Measurements from ENCODE around the gene TBCD.
"Not testable (repeated sequence)": the region's sequence is repeated elsewhere in the genome, so short reads cannot be mapped to it uniquely, and the experiment has no call there.

TBCD gene

GRCh38 chr17:82978765-82979349 is 227.0 kb downstream of the TBCD start:
- CTCF ChIA-PET = no interaction called here

DNA sequence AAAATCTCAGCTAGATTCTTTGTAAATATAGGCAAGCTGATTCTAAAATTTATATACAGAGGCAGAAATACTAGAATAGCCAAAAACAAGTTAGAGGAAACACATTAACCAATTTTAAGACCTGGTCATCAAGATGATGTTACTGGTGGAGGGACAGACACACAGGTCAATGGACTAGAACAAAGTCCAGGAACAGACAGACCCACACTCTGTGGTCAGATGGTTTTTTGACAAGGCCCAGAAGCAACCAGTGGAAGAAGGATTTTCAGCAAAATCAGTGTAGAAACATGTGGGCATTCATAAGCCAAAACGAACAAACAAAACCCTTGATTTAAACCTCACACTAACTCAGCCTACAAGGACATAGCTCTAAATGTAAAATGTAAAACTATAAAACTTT is 227.9 kb downstream of the TBCD start:
- no peak for TF ChIP-seq FOXK2 (IDR thresholded peaks at IDR 0.05)
- TF ChIP-seq FOXM1 (IDR thresholded peaks at IDR 0.05; ENCODE audit: borderline replicate concordance) = no peak
- no peak for TF ChIP-seq FOXA1 (IDR thresholded peaks at IDR 0.05)
- TF ChIP-seq NFRKB (IDR thresholded peaks at IDR 0.05) = no peak
- TF ChIP-seq CTBP1 (IDR thresholded peaks at IDR 0.05; ENCODE audit: borderline replicate concordance) = no peak
- TF ChIP-seq TARDBP (IDR thresholded peaks at IDR 0.05) = no peak
- TF ChIP-seq, protein P1, sequence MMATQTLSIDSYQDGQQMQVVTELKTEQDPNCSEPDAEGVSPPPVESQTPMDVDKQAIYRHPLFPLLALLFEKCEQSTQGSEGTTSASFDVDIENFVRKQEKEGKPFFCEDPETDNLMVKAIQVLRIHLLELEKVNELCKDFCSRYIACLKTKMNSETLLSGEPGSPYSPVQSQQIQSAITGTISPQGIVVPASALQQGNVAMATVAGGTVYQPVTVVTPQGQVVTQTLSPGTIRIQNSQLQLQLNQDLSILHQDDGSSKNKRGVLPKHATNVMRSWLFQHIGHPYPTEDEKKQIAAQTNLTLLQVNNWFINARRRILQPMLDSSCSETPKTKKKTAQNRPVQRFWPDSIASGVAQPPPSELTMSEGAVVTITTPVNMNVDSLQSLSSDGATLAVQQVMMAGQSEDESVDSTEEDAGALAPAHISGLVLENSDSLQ (IDR thresholded peaks at IDR 0.05) = no peak
- TF ChIP-seq SUZ12 (IDR thresholded peaks at IDR 0.05) = no peak
- TF ChIP-seq ARNT (IDR thresholded peaks at IDR 0.05) = no peak
- TF ChIP-seq BHLHE40 (IDR thresholded peaks at IDR 0.05; ENCODE audit: borderline replicate concordance) = no peak
- no peak for TF ChIP-seq HDGF (IDR thresholded peaks at IDR 0.05; ENCODE audit: borderline replicate concordance)
- no peak for TF ChIP-seq SP1 (IDR thresholded peaks at IDR 0.05)
- no peak for TF ChIP-seq ZNF384 (IDR thresholded peaks at IDR 0.05)
- TF ChIP-seq ELF4 (IDR thresholded peaks at IDR 0.05) = no peak
- TF ChIP-seq L3MBTL2 (conservative IDR thresholded peaks at IDR 0.05) = no peak
- ChIA-PET CTCF (no interaction called here), POLR2A (no interaction called here)
- DNase-seq (ENCODE audit: extremely low spot score) = no peak

More at GRCh38 chr17:82978765-82979349, 227.0 kb downstream of the TBCD start:
- POLR2A ChIA-PET = no interaction called here
- TF ChIP-seq FOXM1 (IDR thresholded peaks at IDR 0.05; ENCODE audit: borderline replicate concordance) (no peak), SP1 (IDR thresholded peaks at IDR 0.05) (no peak), NFRKB (IDR thresholded peaks at IDR 0.05) (no peak), HDGF (IDR thresholded peaks at IDR 0.05; ENCODE audit: borderline replicate concordance) (no peak), CTBP1 (IDR thresholded peaks at IDR 0.05; ENCODE audit: borderline replicate concordance) (no peak), ARNT (IDR thresholded peaks at IDR 0.05) (no peak), L3MBTL2 (conservative IDR thresholded peaks at IDR 0.05) (no peak), LEF1 (IDR thresholded peaks at IDR 0.05; ENCODE audit: borderline replicate concordance) (no peak), ELF4 (IDR thresholded peaks at IDR 0.05) (no peak), ZNF384 (IDR thresholded peaks at IDR 0.05) (no peak), FOXA1 (IDR thresholded peaks at IDR 0.05) (no peak)
- TF ChIP-seq, protein P1 (IDR thresholded peaks at IDR 0.05) = no peak
- no peak for DNase-seq (ENCODE audit: extremely low spot score)

DNA sequence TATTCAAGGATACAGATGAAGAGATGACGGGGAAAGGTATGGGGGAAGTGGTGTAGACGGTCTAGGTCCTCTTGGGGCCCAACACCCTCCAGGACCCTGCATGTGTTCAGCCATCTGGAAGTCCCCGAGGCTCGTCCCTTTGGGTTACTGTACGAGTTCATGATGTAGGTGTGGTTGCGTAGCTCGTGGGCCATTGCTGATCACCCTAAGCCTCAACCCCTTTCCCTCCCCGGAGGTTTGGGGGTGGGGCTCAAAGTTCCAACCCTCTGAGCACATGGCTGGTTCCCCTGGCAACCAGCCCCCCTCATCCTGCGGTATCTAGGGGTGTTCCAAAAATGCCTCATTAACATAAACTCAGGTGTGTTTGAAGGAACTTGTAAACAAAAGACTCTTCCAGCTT is 228.8 kb downstream of the TBCD start:
- DNase-seq (ENCODE audit: extremely low spot score) = no peak
- TF ChIP-seq LEF1 (IDR thresholded peaks at IDR 0.05; ENCODE audit: borderline replicate concordance) (no peak), ELF4 (IDR thresholded peaks at IDR 0.05) (no peak), TARDBP (IDR thresholded peaks at IDR 0.05) (no peak), NFRKB (IDR thresholded peaks at IDR 0.05) (no peak), ARNT (IDR thresholded peaks at IDR 0.05) (no peak)
- ChIA-PET CTCF (interaction anchor here (0.6 kb wide), 1 partner anchor 82 kb away, joined by 3 read pairs; no protein-coding TSS in a partner anchor), POLR2A (no interaction called here)

DNA sequence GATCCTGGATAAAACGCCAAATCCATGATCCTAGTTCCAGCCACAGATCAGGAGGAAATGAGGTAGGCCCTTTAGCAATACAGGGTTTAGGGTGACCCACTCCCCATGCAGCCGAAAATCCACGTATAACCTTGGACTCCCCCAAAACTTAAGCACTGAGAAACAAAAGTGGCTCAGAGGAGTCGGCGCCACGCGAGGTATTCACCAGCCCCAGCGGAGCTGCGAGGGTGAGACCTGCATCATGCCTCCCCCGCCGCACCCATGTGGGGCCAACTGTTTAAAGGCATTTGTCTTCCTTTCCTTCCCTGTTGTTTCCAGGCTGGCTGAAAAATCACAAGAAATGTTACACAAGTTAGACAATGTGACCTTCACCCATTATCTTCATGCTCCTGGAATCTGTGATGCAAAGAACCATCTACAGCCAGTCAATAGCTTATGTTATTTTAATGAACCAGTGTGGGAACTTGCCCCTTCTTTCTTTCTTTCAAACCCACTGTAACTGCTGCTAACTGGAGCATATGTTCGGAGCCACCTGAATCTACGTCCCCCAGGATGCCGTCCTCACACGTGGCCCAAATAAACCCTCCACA is 229.4 kb downstream of the TBCD start:
- TF ChIP-seq ARNT (IDR thresholded peaks at IDR 0.05) (no peak), ZNF384 (IDR thresholded peaks at IDR 0.05) (no peak), ELF4 (IDR thresholded peaks at IDR 0.05) (no peak)
- CTCF ChIA-PET = interaction anchor here (0.6 kb wide), 1 partner anchor 81 kb away, joined by 3 read pairs; no protein-coding TSS in a partner anchor
- no peak for DNase-seq (ENCODE audit: extremely low spot score)
- POLR2A ChIA-PET = no interaction called here

DNA sequence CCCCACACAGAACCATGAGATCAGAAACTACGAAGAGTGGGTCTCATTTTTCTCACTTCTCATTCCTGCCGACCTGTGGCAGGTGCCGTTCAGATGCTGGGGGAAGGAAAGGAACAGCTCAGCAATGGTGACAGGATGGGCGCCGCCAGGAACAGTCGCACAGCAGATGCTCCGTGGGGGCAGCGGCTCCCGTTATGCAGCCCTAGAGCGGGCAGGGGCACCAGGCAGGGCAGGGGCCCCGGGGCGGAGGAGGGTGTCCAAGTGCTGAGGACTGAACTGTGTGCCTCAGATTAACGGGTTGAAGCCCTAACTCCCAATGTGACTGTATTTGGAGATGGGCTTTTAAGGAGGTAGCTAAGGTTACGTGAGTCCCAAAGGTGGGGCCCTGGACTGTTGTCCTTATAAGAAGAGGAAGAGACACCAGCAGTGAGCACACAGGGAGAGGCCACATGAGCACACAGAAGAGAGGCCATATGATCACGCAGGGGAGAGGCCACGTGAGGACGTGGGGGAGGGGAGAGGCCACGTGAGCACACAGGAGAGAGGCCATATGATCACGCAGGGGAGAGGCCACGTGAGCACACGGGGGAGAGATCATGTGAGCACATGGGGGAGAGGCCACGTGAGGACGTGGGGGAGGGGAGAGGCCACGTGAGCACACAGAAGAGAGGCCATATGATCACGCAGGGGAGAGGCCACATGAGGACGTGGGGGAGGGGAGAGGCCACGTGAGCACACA is 231.8 kb downstream of the TBCD start:
- no peak for TF ChIP-seq NFRKB (IDR thresholded peaks at IDR 0.05)
- no peak for DNase-seq (ENCODE audit: extremely low spot score)
- ChIA-PET POLR2A (no interaction called here), CTCF (no interaction called here)

DNA sequence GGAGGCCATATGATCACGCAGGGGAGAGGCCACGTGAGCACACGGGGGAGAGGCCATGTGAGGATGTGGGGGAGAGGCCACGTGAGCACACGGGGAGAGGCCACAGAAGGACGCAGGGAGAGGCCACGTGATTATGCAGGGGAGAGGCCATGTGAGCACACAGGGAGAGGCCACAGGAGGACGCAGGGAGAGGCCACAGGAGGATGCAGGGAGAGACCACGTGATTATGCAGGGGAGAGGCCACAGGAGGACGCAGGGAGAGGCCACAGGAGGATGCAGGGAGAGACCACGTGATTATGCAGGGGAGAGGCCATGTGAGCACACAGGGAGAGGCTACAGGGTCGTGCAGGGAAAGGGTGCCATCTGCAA is 232.4 kb downstream of the TBCD start:
- CTCF ChIA-PET = interaction anchor here (0.6 kb wide), 1 partner anchor 508 kb away, joined by 3 read pairs; no protein-coding TSS in a partner anchor
- DNase-seq (ENCODE audit: extremely low spot score); POLR2A ChIA-PET: not testable (repeated sequence)

DNA sequence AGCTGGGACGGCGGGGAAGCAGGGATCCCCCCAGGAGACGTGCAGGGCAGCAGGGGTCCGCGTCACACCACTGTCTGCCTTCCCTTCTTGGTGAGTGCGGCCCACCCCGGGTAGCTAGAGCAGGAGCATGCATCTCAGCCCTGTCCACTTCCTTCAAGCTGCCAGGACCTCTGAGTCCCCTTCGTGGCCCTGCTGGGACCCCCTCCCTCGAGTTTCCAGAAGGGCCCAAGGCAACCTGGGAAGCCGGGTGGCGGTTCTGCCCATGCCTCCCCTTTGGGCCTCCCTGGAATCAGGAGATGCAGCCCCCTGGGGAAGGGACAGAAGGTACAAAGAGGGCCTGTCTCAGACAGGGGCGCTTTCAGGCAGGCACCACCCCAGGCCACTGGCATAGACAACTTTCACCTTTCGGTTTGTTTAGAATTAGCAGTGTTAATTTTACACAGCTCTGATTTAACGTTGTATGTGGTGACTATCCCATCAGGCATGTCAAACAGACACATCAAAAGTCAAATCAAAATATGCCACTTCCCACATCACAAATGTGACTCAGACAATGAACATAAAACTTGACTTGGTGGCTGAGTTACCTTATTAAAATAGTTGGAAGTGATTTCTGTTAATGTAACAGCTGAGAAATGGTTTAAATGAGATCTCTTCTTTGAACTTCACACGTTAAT is 233.0 kb downstream of the TBCD start:
- POLR2A ChIA-PET = no interaction called here
- CTCF ChIA-PET = interaction anchor here (0.6 kb wide), 1 partner anchor 508 kb away, joined by 3 read pairs; no protein-coding TSS in a partner anchor
- TF ChIP-seq SP1 (IDR thresholded peaks at IDR 0.05) (no peak), CTBP1 (IDR thresholded peaks at IDR 0.05; ENCODE audit: borderline replicate concordance) (no peak), SUZ12 (IDR thresholded peaks at IDR 0.05) (no peak), BHLHE40 (IDR thresholded peaks at IDR 0.05; ENCODE audit: borderline replicate concordance) (no peak), ELF4 (IDR thresholded peaks at IDR 0.05) (no peak), L3MBTL2 (conservative IDR thresholded peaks at IDR 0.05) (no peak), ARNT (IDR thresholded peaks at IDR 0.05) (no peak), NFRKB (IDR thresholded peaks at IDR 0.05) (no peak), HDGF (IDR thresholded peaks at IDR 0.05; ENCODE audit: borderline replicate concordance) (no peak)
- TF ChIP-seq, protein P1 (IDR thresholded peaks at IDR 0.05) = no peak
- DNase-seq (ENCODE audit: extremely low spot score) = no peak

Measured in HEK293T (cell line).